SK-N-SH treated with all-trans-retinoic acid at 6 μM for 48 hours (cell line): Measurements from ENCODE around the gene PHRF1.

ENCODE experiments used
- ATAC-seq: fragments of 200-7000 bp; cut with Tn5 transposase; 3 replicates; pipeline ENCODE4 v1.9.1; 2020; ENCODE audit warnings: mild to moderate bottlenecking, moderate library complexity
- ARNTL ChIP-seq: fragments of 450-650 bp; formaldehyde crosslinking; IDR thresholded peaks from 2 replicates; pipeline ENCODE4 v1.5.0; 2020; ENCODE audit warnings: low read depth, mild to moderate bottlenecking, moderate library complexity, borderline replicate concordance
- BACH2 ChIP-seq: fragments of 250-450 bp; sonication (Bioruptor Pico); IDR thresholded peaks from 2 replicates; pipeline ENCODE4 v1.9.0; 2021; ENCODE audit warnings: mild to moderate bottlenecking, borderline replicate concordance
- CSDC2 ChIP-seq: fragments of 250-450 bp; sonication (Bioruptor Pico); IDR thresholded peaks from 2 replicates; pipeline ENCODE4 v1.5.0; 2020; ENCODE audit warnings: mild to moderate bottlenecking, moderate library complexity
- ESRRG ChIP-seq: fragments of 250-450 bp; sonication (Bioruptor Pico); IDR thresholded peaks from 2 replicates; pipeline ENCODE4 v1.6.1; 2021; ENCODE audit warnings: mild to moderate bottlenecking
- GLIS3 ChIP-seq: fragments of 250-450 bp; sonication (Bioruptor Pico); IDR thresholded peaks from 2 replicates; pipeline ENCODE4 v1.5.0; 2020; ENCODE audit warnings: mild to moderate bottlenecking, moderate library complexity
- ISL1 ChIP-seq: fragments of 250-450 bp; sonication (Bioruptor Pico); IDR thresholded peaks from 2 replicates; pipeline ENCODE4 v2.1.2; 2022; ENCODE audit warnings: mild to moderate bottlenecking, moderate library complexity
- OSR1 ChIP-seq: fragments of 250-450 bp; sonication (Bioruptor Pico); IDR thresholded peaks from 2 replicates; pipeline ENCODE4 v1.8.0; 2022; ENCODE audit warnings: moderate library complexity, mild to moderate bottlenecking, inconsistent platforms
- PATZ1 ChIP-seq: fragments of 250-450 bp; sonication (Bioruptor Pico); IDR thresholded peaks from 2 replicates; pipeline ENCODE4 v1.8.0; 2020; ENCODE audit warnings: mild to moderate bottlenecking, moderate library complexity, borderline replicate concordance
- POU6F1 ChIP-seq: fragments of 250-450 bp; sonication (Bioruptor Pico); IDR thresholded peaks from 2 replicates; pipeline ENCODE4 v1.8.0; 2021; ENCODE audit warnings: low read depth, mild to moderate bottlenecking, moderate library complexity, borderline replicate concordance
- PPARA ChIP-seq: fragments of 250-450 bp; sonication (Bioruptor Pico); IDR thresholded peaks from 2 replicates; pipeline ENCODE4 v1.5.0; 2020; ENCODE audit warnings: mild to moderate bottlenecking, borderline replicate concordance
- RARB ChIP-seq: fragments of 250-450 bp; sonication (Bioruptor Pico); IDR thresholded peaks from 2 replicates; pipeline ENCODE4 v1.8.0; 2021; ENCODE audit warnings: mild to moderate bottlenecking, moderate library complexity
- SNAI2 ChIP-seq: fragments of 250-450 bp; sonication (Bioruptor Pico); IDR thresholded peaks from 2 replicates; pipeline ENCODE4 v1.5.0; 2020; ENCODE audit warnings: mild to moderate bottlenecking, moderate library complexity
- TCF4 ChIP-seq: fragments of 250-450 bp; sonication (Bioruptor Pico); IDR thresholded peaks from 2 replicates; pipeline ENCODE4 v1.8.0; 2021; ENCODE audit warnings: mild to moderate bottlenecking, moderate library complexity, borderline replicate concordance
- TOX ChIP-seq: fragments of 250-450 bp; sonication (Bioruptor Pico); IDR thresholded peaks from 2 replicates; pipeline ENCODE4 v1.8.0; 2021; ENCODE audit warnings: mild to moderate bottlenecking, moderate library complexity, borderline replicate concordance
- TSHZ2 ChIP-seq: fragments of 250-450 bp; sonication (Bioruptor Pico); IDR thresholded peaks from 2 replicates; pipeline ENCODE4 v1.5.0; 2020; ENCODE audit warnings: mild to moderate bottlenecking, moderate library complexity
- ZC3H10 ChIP-seq: fragments of 250-450 bp; sonication (Bioruptor Pico); IDR thresholded peaks from 2 replicates; pipeline ENCODE4 v1.5.1; 2021; ENCODE audit warnings: mild to moderate bottlenecking, moderate library complexity
- ZFP3 ChIP-seq: fragments of 250-450 bp; sonication (Bioruptor Pico); IDR thresholded peaks from 2 replicates; pipeline ENCODE4 v1.5.0; 2020; ENCODE audit warnings: mild to moderate bottlenecking, moderate library complexity
- ZFP30 ChIP-seq: fragments of 450-650 bp; formaldehyde crosslinking; IDR thresholded peaks from 2 replicates; pipeline ENCODE4 v1.5.0; 2022; ENCODE audit warnings: mild to moderate bottlenecking, moderate library complexity
- ZNF70 ChIP-seq: fragments of 450-650 bp; formaldehyde crosslinking; IDR thresholded peaks from 2 replicates; pipeline ENCODE4 v1.5.0; 2020; ENCODE audit warnings: mild to moderate bottlenecking, moderate library complexity
- ZNF8 ChIP-seq: fragments of 450-650 bp; formaldehyde crosslinking; IDR thresholded peaks from 2 replicates; pipeline ENCODE4 v1.5.0; 2020; ENCODE audit warnings: mild to moderate bottlenecking, moderate library complexity
- TF ChIP-seq, protein P1 (sequence below): fragments of 250-450 bp; sonication (Bioruptor Pico); IDR thresholded peaks from 2 replicates; pipeline ENCODE4 v1.5.1; 2020; ENCODE audit warnings: low read depth, mild to moderate bottlenecking, moderate library complexity
- TF ChIP-seq, protein P2 (sequence below): fragments of 250-450 bp; sonication (Bioruptor Pico); IDR thresholded peaks from 2 replicates; pipeline ENCODE4 v1.5.1; 2021; ENCODE audit warnings: mild to moderate bottlenecking, moderate library complexity

The PHRF1 gene

DNA sequence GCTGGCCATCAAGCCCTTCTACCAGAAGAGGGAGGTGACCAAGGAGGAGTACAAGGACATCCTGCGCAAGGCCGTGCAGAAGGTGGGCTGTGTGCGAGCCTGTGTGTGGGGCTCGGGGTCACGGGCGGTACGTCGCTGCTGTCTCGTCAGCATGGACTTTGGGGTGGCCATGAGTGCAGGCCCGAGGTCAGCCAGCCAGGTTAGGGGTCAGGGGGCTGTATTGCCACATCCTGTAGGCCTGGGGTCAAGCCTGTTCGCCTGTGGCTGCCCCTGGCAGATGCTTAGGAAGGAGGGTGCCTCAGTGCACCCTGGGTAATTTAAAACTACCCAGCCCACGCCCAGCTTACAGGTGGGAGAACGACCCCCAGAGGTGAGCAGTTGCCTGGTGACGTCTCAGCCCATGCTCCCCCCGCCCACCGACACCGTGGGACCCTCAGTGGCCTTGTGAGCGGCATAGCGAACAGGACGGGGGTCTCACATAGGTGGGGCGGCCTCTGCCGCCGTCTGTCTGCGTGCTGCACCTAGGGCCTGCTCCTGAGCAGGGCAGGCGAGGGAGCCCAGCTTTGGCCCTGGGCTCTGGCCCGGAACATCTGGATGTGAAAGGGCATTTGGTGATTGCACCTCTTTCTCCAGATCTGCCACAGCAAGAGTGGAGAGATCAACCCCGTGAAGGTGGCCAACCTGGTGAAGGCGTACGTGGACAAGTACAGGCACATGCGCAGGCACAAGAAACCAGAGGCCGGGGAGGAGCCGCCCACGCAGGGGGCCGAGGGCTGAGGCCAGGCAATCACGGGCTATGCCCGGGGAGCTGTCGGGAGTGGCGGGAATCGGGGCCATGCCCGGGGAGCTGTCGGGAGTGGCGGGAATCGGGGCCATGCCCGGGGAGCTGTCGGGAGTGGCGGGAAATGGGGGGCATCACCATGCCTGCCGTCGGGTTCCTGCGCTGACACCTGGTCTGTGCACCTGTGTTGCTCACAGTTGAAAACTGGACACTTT is 35.0 kb downstream of the PHRF1 start:
- ATAC-seq: no peak
- TF ChIP-seq TSHZ2 (no peak), ZFP30 (CRISPR knock-in tag) (no peak), ESRRG (CRISPR knock-in tag) (no peak), ZNF8 (CRISPR knock-in tag) (no peak), CSDC2 (CRISPR knock-in tag) (no peak), PPARA (CRISPR knock-in tag) (no peak), TCF4 (CRISPR knock-in tag) (no peak), BACH2 (no peak), PATZ1 (CRISPR knock-in tag) (no peak), OSR1 (no peak), RARB (CRISPR knock-in tag) (no peak), ZC3H10 (CRISPR knock-in tag) (no peak), ZFP3 (CRISPR knock-in tag) (no peak), POU6F1 (CRISPR knock-in tag) (no peak), TOX (CRISPR knock-in tag) (no peak), ARNTL (CRISPR knock-in tag) (no peak), ZNF70 (no peak), SNAI2 (no peak)
- TF ChIP-seq, protein P1, sequence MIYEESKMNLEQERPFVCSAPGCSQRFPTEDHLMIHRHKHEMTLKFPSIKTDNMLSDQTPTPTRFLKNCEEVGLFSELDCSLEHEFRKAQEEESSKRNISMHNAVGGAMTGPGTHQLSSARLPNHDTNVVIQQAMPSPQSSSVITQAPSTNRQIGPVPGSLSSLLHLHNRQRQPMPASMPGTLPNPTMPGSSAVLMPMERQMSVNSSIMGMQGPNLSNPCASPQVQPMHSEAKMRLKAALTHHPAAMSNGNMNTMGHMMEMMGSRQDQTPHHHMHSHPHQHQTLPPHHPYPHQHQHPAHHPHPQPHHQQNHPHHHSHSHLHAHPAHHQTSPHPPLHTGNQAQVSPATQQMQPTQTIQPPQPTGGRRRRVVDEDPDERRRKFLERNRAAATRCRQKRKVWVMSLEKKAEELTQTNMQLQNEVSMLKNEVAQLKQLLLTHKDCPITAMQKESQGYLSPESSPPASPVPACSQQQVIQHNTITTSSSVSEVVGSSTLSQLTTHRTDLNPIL (CRISPR knock-in tag): no peak
- TF ChIP-seq, protein P2, sequence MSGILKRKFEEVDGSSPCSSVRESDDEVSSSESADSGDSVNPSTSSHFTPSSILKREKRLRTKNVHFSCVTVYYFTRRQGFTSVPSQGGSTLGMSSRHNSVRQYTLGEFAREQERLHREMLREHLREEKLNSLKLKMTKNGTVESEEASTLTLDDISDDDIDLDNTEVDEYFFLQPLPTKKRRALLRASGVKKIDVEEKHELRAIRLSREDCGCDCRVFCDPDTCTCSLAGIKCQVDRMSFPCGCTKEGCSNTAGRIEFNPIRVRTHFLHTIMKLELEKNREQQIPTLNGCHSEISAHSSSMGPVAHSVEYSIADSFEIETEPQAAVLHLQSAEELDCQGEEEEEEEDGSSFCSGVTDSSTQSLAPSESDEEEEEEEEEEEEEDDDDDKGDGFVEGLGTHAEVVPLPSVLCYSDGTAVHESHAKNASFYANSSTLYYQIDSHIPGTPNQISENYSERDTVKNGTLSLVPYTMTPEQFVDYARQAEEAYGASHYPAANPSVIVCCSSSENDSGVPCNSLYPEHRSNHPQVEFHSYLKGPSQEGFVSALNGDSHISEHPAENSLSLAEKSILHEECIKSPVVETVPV: no peak

GRCh38 chr11:612201-612960 is 36.1 kb downstream of the PHRF1 start:
- ATAC-seq: no peak
- TF ChIP-seq TSHZ2 (no peak), RARB (CRISPR knock-in tag) (no peak), ISL1 (no peak), POU6F1 (CRISPR knock-in tag) (no peak), SNAI2 (no peak), PATZ1 (CRISPR knock-in tag) (no peak), ZFP3 (CRISPR knock-in tag) (no peak), GLIS3 (CRISPR knock-in tag) (no peak), ESRRG (CRISPR knock-in tag) (no peak)
